Gastroesophageal sphincter (tissue), 3 donors: ENCODE results near the gene FOXN3.

Experiments used
- CTCF ChIP-seq, 4 experiments: fragments of 200-600 bp in 2 of 4; fragments of 450-650 bp in 2 of 4; sonication (generic) in 1 of 4; IDR thresholded peaks; one replicate each; pipeline ENCODE4 v1.5.1; 2017 to 2019; ENCODE audit warnings: antibody characterized with exemption in 4 of 4, mild to moderate bottlenecking in 2 of 4, moderate library complexity in 2 of 4
- POLR2A ChIP-seq, 2 donors: fragments of 450-650 bp; IDR thresholded peaks; one replicate each; pipeline ENCODE4 v1.6.1; 2017; ENCODE audit warnings: antibody characterized with exemption in 2 of 2, mild to moderate bottlenecking in 2 of 2, moderate library complexity in 1 of 2

GRCh38 chr14:89401241-89401640 lies 15.8 kb downstream of the FOXN3 start:
- TF ChIP-seq CTCF (IDR thresholded peaks at IDR 0.05): no peak
- no peak for TF ChIP-seq POLR2A (IDR thresholded peaks at IDR 0.05)
